Measurements from ENCODE around the gene ARNT2.

The ARNT2 gene

DNA sequence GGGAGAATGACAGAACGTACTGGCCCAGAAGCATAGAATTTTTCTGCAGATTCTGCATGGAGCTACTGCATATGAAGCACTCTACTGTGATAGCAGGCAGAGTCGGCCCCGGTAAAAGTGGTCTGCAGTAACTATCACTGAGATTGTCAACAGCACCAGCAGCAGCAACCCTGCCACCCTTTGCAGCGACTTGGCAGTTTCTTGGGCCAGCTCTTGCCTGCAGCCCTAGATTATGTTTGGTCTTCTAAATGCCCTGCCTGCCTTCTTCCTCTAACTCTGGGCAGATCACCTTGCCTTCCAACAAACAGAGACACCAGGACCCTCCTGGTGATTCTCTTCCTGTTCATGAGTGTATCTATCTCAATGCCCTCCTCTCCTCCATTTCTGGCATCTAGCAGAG, 161.8 kb downstream of the ARNT2 start:
- no peak for DNase-seq (ENCODE audit: low read depth)
- TF ChIP-seq, protein P1, sequence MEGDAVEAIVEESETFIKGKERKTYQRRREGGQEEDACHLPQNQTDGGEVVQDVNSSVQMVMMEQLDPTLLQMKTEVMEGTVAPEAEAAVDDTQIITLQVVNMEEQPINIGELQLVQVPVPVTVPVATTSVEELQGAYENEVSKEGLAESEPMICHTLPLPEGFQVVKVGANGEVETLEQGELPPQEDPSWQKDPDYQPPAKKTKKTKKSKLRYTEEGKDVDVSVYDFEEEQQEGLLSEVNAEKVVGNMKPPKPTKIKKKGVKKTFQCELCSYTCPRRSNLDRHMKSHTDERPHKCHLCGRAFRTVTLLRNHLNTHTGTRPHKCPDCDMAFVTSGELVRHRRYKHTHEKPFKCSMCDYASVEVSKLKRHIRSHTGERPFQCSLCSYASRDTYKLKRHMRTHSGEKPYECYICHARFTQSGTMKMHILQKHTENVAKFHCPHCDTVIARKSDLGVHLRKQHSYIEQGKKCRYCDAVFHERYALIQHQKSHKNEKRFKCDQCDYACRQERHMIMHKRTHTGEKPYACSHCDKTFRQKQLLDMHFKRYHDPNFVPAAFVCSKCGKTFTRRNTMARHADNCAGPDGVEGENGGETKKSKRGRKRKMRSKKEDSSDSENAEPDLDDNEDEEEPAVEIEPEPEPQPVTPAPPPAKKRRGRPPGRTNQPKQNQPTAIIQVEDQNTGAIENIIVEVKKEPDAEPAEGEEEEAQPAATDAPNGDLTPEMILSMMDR (IDR thresholded peaks at IDR 0.05; ENCODE audit: low read depth, low read length), result no peak
- no peak for TF ChIP-seq MYC (IDR thresholded peaks at IDR 0.05; ENCODE audit: low read depth, low read length)
- TF ChIP-seq, protein P2, sequence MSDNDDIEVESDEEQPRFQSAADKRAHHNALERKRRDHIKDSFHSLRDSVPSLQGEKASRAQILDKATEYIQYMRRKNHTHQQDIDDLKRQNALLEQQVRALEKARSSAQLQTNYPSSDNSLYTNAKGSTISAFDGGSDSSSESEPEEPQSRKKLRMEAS (IDR thresholded peaks at IDR 0.05; ENCODE audit: low read depth, low read length), result no peak
- TF ChIP-seq POLR2A (IDR thresholded peaks at IDR 0.05; ENCODE audit: extremely low read depth, insufficient read length), result no peak
- no peak overlapping the region for H3K4me3 ChIP-seq (ENCODE audit: low read depth, low read length)

DNA sequence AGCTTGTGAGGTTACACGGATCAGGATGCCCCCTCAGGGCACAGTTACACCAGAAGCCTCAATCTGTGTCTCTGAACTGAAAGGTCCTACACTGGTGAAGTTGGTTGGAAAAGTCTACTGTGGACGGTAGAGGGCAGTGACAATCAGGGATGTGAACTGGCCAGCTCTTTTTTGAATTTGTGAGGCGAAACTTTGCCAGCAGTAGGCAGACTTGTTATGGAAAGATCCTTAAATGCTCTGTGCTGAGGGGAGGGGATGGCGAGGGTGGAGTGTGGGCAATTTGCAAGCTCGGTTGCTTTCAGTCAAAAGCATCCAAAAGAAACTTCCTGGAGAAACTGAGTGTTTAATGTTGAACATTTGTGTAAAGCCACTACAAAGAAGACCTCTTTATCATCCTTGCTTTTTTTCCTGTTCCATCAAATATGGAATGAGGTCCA, 163.6 kb downstream of the ARNT2 start:
- DNase-seq (ENCODE audit: low read depth), result peak; percentile 69
- no peak overlapping the region for H3K4me3 ChIP-seq (ENCODE audit: low read depth, low read length)
- TF ChIP-seq POLR2A (IDR thresholded peaks at IDR 0.05; ENCODE audit: extremely low read depth, insufficient read length) (no peak), MYC (IDR thresholded peaks at IDR 0.05; ENCODE audit: low read depth, low read length) (no peak)
- TF ChIP-seq, protein P2 (IDR thresholded peaks at IDR 0.05; ENCODE audit: low read depth, low read length), result no peak
- TF ChIP-seq, protein P1 (IDR thresholded peaks at IDR 0.05; ENCODE audit: low read depth, low read length), result peak; percentile 78

DNA sequence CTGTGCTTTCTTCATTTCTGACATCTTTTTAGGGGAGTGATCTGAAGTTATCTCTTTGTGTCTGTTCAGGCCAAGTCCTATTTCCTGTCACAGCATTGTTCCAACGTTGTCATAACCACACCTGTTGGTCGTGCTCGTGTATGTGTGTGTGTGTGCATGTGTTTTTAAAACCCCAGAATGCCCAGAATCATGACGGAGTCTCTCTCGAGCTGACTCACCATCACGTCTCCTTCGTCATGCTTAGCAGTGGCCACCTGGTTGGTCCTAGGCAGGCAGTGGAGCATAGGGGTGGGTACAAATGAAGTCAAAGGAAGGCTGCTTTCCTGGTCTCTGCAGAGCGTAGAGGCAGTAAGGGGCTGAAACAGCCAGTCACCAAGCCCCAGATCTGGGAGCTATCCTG, 164.1 kb downstream of the ARNT2 start:
- no peak overlapping the region for H3K4me3 ChIP-seq (ENCODE audit: low read depth, low read length)
- TF ChIP-seq, protein P1 (IDR thresholded peaks at IDR 0.05; ENCODE audit: low read depth, low read length), result no peak
- TF ChIP-seq POLR2A (IDR thresholded peaks at IDR 0.05; ENCODE audit: extremely low read depth, insufficient read length) (no peak), MYC (IDR thresholded peaks at IDR 0.05; ENCODE audit: low read depth, low read length) (no peak)
- TF ChIP-seq, protein P2 (IDR thresholded peaks at IDR 0.05; ENCODE audit: low read depth, low read length), result no peak
- no peak for DNase-seq (ENCODE audit: low read depth)

DNA sequence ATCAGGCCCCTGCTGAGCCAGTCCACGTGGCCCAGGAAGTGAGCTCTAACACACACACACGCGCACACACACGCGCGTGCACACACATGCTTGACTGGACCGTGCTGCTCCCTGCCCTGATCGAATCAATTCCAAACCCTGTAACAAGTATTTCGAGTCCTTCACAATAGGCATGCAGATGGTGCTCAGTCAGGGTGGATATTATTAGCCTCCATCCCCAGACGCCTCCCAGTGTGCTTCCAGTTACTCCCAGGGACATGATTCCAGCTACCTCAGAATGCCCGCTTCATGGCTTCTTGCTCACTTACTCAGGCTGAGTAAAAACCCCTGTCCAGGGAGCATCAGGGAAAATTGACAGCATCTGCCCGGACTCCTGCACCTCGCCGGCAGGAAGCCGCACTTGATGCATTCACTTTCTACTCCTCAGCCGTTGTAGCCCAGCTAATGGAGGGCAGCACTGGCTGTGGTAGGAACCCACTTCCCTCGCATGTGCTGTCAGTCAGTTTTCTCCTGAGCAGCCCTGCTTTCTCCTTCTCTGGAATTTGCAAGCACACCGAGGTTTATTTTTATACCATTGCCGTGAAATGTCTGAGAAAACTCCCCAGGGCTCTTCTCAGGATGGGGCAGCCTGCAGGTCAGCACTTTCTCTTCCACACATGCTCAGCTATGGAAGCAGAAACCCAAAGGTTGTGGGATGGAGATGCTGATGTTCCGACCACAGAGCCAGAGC, 164.9 kb downstream of the ARNT2 start:
- TF ChIP-seq POLR2A (IDR thresholded peaks at IDR 0.05; ENCODE audit: extremely low read depth, insufficient read length), result no peak
- H3K4me3 ChIP-seq (ENCODE audit: low read depth, low read length), result no peak overlapping the region
- no peak for DNase-seq (ENCODE audit: low read depth)

DNA sequence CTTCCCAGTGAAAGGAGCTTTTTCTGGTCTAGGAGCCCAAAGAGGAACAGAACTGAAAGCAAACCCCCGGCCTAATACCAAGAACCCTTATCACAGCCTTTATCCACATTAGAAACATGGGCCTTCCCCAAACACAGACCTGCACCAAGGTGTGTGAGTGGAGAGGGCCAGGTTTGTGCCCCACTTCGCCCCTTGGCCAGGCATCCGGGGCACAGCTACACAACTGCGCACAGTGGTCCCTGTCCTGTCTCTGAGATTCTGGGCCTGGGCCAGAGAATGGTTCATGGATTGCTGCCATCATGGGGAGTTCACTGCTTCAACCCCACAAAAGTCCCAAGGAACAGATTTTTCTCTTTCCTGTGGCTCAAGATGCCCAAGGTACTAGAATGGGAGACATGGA, 165.5 kb downstream of the ARNT2 start:
- TF ChIP-seq, protein P2 (IDR thresholded peaks at IDR 0.05; ENCODE audit: low read depth, low read length), result no peak
- TF ChIP-seq MYC (IDR thresholded peaks at IDR 0.05; ENCODE audit: low read depth, low read length) (no peak), POLR2A (IDR thresholded peaks at IDR 0.05; ENCODE audit: extremely low read depth, insufficient read length) (no peak)
- TF ChIP-seq, protein P1 (IDR thresholded peaks at IDR 0.05; ENCODE audit: low read depth, low read length), result no peak
- DNase-seq (ENCODE audit: low read depth), result no peak
- H3K4me3 ChIP-seq (ENCODE audit: low read depth, low read length), result no peak overlapping the region

DNA sequence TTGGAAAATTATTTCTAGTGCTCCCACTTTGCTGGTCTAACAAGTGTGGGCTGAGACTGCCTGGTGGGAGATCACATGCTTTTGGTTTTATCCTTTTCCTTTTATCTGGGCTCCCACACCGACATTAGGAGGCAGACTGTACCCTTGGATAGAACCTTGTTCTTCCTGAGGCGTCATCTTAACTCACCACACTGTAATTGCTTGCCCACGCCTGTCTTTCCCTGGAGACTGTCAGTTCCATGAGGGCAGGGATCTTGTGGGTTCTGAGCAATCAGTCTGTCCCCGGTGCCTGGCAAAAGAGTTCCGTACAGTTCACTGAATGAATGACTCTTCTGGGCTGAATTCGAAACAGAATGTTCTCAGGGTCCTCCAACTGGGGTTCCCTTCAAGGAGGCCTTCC, 166.4 kb downstream of the ARNT2 start:
- H3K4me3 ChIP-seq (ENCODE audit: low read depth, low read length), result no peak overlapping the region
- no peak for DNase-seq (ENCODE audit: low read depth)
- TF ChIP-seq, protein P2 (IDR thresholded peaks at IDR 0.05; ENCODE audit: low read depth, low read length), result no peak
- TF ChIP-seq, protein P1 (IDR thresholded peaks at IDR 0.05; ENCODE audit: low read depth, low read length), result no peak
- no peak for TF ChIP-seq MYC (IDR thresholded peaks at IDR 0.05; ENCODE audit: low read depth, low read length)
- TF ChIP-seq POLR2A (IDR thresholded peaks at IDR 0.05; ENCODE audit: extremely low read depth, insufficient read length), result no peak

Data from NB4 (cell line).